ENCODE data around the gene FBXO27.
A peak's percentile ranks its signal among the peaks of the same experiment; 100 is the strongest.
"Not testable (repeated sequence)": the region's sequence is repeated elsewhere in the genome, so short reads cannot be mapped to it uniquely, and the experiment has no call there.

The FBXO27 gene

GRCh38 chr19:39032063-39032918, at the start of gene FBXO27:
TSS of gene FBXO27 (minus strand) at chr19:39032549. CDS start at chr19:39032227, 322 bp downstream.
- no peak for DNase-seq (ENCODE audit: low spot score)

- no peak for DNase-seq (ENCODE audit: low spot score)
Measured at GRCh38 chr19:39080431-39080830, 48.1 kb upstream of the FBXO27 start.

- DNase-seq (ENCODE audit: low spot score), result no peak
Measured at GRCh38 chr19:39078436-39079200, 46.3 kb upstream of the FBXO27 start.

- peak; percentile 20 for DNase-seq (ENCODE audit: low spot score)
Measured at GRCh38 chr19:39077323-39077722, 45.0 kb upstream of the FBXO27 start.

- no peak for DNase-seq (ENCODE audit: low spot score)
Measured at GRCh38 chr19:39074942-39075341, 42.6 kb upstream of the FBXO27 start.

GRCh38 chr19:39074205-39074692, 41.9 kb upstream of the FBXO27 start:
- DNase-seq (ENCODE audit: low spot score), result peak; percentile 8

- no peak for DNase-seq (ENCODE audit: low spot score)
Measured at GRCh38 chr19:39070888-39071287, 38.5 kb upstream of the FBXO27 start.

GRCh38 chr19:39068259-39068658, 35.9 kb upstream of the FBXO27 start:
- not testable (repeated sequence) for DNase-seq (ENCODE audit: low spot score)

- DNase-seq (ENCODE audit: low spot score), result no peak
Measured at GRCh38 chr19:39067104-39067503, 34.8 kb upstream of the FBXO27 start.

GRCh38 chr19:39065928-39066327, 33.6 kb upstream of the FBXO27 start:
- DNase-seq (ENCODE audit: low spot score), result no peak

- no peak for DNase-seq (ENCODE audit: low spot score)
Measured at GRCh38 chr19:39064405-39064804, 32.1 kb upstream of the FBXO27 start.

GRCh38 chr19:39060171-39060570, 27.8 kb upstream of the FBXO27 start:
- DNase-seq (ENCODE audit: low spot score), result no peak

GRCh38 chr19:39059302-39059701, 27.0 kb upstream of the FBXO27 start:
- no peak for DNase-seq (ENCODE audit: low spot score)

- no peak for DNase-seq (ENCODE audit: low spot score)
Measured at GRCh38 chr19:39057615-39058014, 25.3 kb upstream of the FBXO27 start.

GRCh38 chr19:39054091-39054470, 21.7 kb upstream of the FBXO27 start:
- DNase-seq (ENCODE audit: low spot score), result no peak

GRCh38 chr19:39053276-39054090, 21.1 kb upstream of the FBXO27 start:
- no peak for DNase-seq (ENCODE audit: low spot score)

- no peak for DNase-seq (ENCODE audit: low spot score)
Measured at GRCh38 chr19:39052846-39053245, 20.5 kb upstream of the FBXO27 start.

GRCh38 chr19:39052243-39052746, 19.9 kb upstream of the FBXO27 start:
- peak; percentile 77 for DNase-seq (ENCODE audit: low spot score)

GRCh38 chr19:39047073-39047472, 14.7 kb upstream of the FBXO27 start:
- DNase-seq (ENCODE audit: low spot score), result no peak

GRCh38 chr19:39046037-39046821, 13.9 kb upstream of the FBXO27 start:
- DNase-seq (ENCODE audit: low spot score), result no peak

- DNase-seq (ENCODE audit: low spot score), result no peak
Measured at GRCh38 chr19:39045506-39045905, 13.2 kb upstream of the FBXO27 start.

Measured in D341Med (cell line).